Fibroblast of lung (primary cell): ENCODE data around the gene SAPCD2.

Experiments used
- EZH2 ChIP-seq: IDR thresholded peaks from 2 replicates; pipeline ENCODE4 v1.5.1; 2012; ENCODE audit warnings: low read length, control low read depth, mild to moderate bottlenecking; ENCODE audit errors: missing control alignments
- TF ChIP-seq, protein P1 (sequence below), 2 donors: IDR thresholded peaks in 1 of 2; conservative IDR thresholded peaks in 1 of 2; 1 replicate in 1 of 2; 2 replicates in 1 of 2; pipeline ENCODE4 v1.5.1; 2011 to 2012; ENCODE audit warnings: low read length in 2 of 2, control low read depth in 1 of 2, inconsistent platforms in 1 of 2, low read depth in 1 of 2, mild to moderate bottlenecking in 1 of 2

DNA sequence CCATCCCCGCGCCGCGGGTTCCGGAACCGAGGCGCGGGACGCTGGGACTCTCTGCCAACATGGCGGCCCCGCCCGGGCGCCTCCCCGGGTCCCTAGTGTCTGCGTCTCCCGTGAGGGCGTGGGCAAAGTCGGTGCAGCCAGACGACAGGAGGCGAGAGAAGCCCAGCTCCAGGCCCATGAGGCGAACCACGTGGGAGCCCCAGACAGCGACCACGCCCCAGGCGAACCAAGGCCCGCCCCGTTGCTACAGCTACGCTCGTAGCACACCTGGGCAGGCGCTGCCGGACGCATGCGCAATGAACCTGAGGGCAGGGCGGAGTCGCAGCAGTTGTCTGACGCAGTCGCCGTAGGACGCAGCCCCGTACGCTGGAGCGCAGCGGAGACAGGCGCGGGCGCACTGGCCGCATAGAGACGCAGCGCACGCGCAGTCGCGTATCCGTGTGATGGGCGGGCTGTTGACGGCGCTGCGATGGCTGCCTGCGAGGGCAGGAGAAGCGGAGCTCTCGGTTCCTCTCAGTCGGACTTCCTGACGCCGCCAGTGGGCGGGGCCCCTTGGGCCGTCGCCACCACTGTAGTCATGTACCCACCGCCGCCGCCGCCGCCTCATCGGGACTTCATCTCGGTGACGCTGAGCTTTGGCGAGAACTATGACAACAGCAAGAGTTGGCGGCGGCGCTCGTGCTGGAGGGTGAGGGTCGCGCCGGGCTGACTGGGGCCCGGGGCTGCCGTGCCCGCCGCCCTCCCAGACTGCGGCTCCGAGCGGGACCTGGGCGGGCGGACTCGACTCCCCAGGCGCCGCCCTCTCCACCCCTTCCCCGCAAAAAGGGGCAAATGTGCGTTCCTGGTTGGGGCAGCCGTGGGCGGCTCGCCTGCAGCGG is 16.4 kb upstream of the SAPCD2 start, which contains the start of gene MAN1B1:
- TF ChIP-seq, protein P1, sequence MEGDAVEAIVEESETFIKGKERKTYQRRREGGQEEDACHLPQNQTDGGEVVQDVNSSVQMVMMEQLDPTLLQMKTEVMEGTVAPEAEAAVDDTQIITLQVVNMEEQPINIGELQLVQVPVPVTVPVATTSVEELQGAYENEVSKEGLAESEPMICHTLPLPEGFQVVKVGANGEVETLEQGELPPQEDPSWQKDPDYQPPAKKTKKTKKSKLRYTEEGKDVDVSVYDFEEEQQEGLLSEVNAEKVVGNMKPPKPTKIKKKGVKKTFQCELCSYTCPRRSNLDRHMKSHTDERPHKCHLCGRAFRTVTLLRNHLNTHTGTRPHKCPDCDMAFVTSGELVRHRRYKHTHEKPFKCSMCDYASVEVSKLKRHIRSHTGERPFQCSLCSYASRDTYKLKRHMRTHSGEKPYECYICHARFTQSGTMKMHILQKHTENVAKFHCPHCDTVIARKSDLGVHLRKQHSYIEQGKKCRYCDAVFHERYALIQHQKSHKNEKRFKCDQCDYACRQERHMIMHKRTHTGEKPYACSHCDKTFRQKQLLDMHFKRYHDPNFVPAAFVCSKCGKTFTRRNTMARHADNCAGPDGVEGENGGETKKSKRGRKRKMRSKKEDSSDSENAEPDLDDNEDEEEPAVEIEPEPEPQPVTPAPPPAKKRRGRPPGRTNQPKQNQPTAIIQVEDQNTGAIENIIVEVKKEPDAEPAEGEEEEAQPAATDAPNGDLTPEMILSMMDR (conservative IDR thresholded peaks at IDR 0.05 in 1 of 2, IDR thresholded peaks at IDR 0.05 in 1 of 2; ENCODE audit: low read depth in 1 of 2, low read length in 2 of 2), result no peak
- no peak for TF ChIP-seq EZH2
